Panc1 (cell line): Measurements from ENCODE around the gene NME4. TPM values are rescaled to one million over a fixed set of nuclear protein-coding genes. Genes with fewer than 3 reads are reported as not detected.

Source experiments
- ATAC-seq: fragments of 200-7000 bp; cut with Tn5 transposase; 2 replicates; pipeline ENCODE4 v1.9.1; 2020; ENCODE audit warnings: mild to moderate bottlenecking, moderate library complexity
- BruUV-seq: library from RNA; stranded (reverse); fragments of 400-500 nt; replicated peaks from 2 replicates; lab custom pipeline; 2021; lab: Mats Ljungman, UMichigan
- CTCF ChIA-PET: fragments of 300-600 bp; sonication (Branson Sonifier 250); formaldehyde crosslinking; loops from one replicate; lab custom pipeline; 2022; ENCODE audit warnings: antibody characterized with exemption; lab: Charles Lee
- POLR2A ChIA-PET: fragments of 300-600 bp; sonication (Branson Sonifier 250); formaldehyde crosslinking; loops from one replicate; lab custom pipeline; 2022; ENCODE audit warnings: antibody characterized with exemption; lab: Charles Lee
- DNase-seq: peaks from one replicate; pipeline ENCODE4 v3.0.0-alpha.2; 2010; ENCODE audit warnings: low read depth, low spot score
- H3K27ac ChIP-seq: 2 replicates; pipeline ENCODE4 v1.5.1; 2011; ENCODE audit warnings: mild to moderate bottlenecking, low read length, inconsistent platforms
- H3K27me3 ChIP-seq: fragments of 200-500 bp; sonication (Bioruptor generic); 2 replicates; pipeline ENCODE4 v1.6.0; 2014; ENCODE audit warnings: low read length, inconsistent platforms; ENCODE audit not compliant: control insufficient read depth, insufficient read depth
- H3K36me3 ChIP-seq: fragments of 200-500 bp; sonication (Bioruptor generic); 2 replicates; pipeline ENCODE4 v1.5.1; 2014; ENCODE audit warnings: inconsistent platforms, mild to moderate bottlenecking, low read length, moderate library complexity; ENCODE audit not compliant: control insufficient read depth, insufficient read depth
- H3K4me1 ChIP-seq: 2 replicates; pipeline ENCODE4 v1.5.1; 2011; ENCODE audit warnings: inconsistent platforms, mild to moderate bottlenecking, low read length, moderate library complexity; ENCODE audit not compliant: control insufficient read depth, insufficient read depth
- H3K4me3 ChIP-seq, 2 experiments: 2 replicates each; pipeline ENCODE4 v1.5.1; 2011 to 2012; ENCODE audit warnings: low read depth in 2 of 2, low read length in 2 of 2, mild to moderate bottlenecking in 2 of 2, inconsistent platforms in 1 of 2, moderate library complexity in 1 of 2
- H3K9me3 ChIP-seq: fragments of 200-500 bp; sonication (Bioruptor generic); 2 replicates; pipeline ENCODE4 v1.5.1; 2014; ENCODE audit warnings: low read depth, mild to moderate bottlenecking, inconsistent platforms, low read length, moderate library complexity; ENCODE audit not compliant: control insufficient read depth, insufficient read depth
- POLR2AphosphoS5 ChIP-seq: IDR thresholded peaks from 2 replicates; pipeline ENCODE4 v1.6.1; 2012; ENCODE audit warnings: mild to moderate bottlenecking, low read depth, low read length, moderate library complexity
- SIN3A ChIP-seq: IDR thresholded peaks from 2 replicates; pipeline ENCODE4 v1.6.1; 2012; ENCODE audit warnings: low read depth, mild to moderate bottlenecking, low read length, moderate library complexity, borderline replicate concordance; ENCODE audit not compliant: insufficient read depth
- TCF7L2 ChIP-seq: IDR thresholded peaks from 2 replicates; pipeline ENCODE4 v1.6.1; 2011; ENCODE audit warnings: mild to moderate bottlenecking, low read depth, low read length, inconsistent platforms
- in situ Hi-C: cut with HindIII; loops from 2 replicates; pipeline ENCODE4 v1.10.0; 2016; ENCODE audit warnings: low sequenced_read_pairs, low pct_unique_long_range_greater_than_20kb
- intact Hi-C: fragments of 100-400 bp; cut with micrococcal nuclease; formaldehyde crosslinking; loops from one replicate; pipeline ENCODE4 v1.10.0; 2022; ENCODE audit not compliant: unreplicated experiment
- total RNA-seq: library from RNA; stranded (reverse); gene quantifications from one replicate; pipeline ENCODE4 v1.2.1, GENCODE V29; 2021; ENCODE audit not compliant: unreplicated experiment
- TF ChIP-seq, protein P1 (sequence below), 2 experiments: IDR thresholded peaks; 2 replicates each; pipeline ENCODE4 v1.6.1; 2011 to 2012; ENCODE audit warnings: low read depth in 2 of 2, control low read depth in 1 of 2, low read length in 1 of 2, mild to moderate bottlenecking in 1 of 2, moderate library complexity in 1 of 2; ENCODE audit not compliant: insufficient read depth in 1 of 2
- TF ChIP-seq, protein P2 (sequence below): fragments of 450-650 bp; IDR thresholded peaks from 2 replicates; pipeline ENCODE4 v1.5.1; 2017; ENCODE audit warnings: mild to moderate bottlenecking

Gene NME4
- total RNA-seq, 1 experiment from 2014 or later = 500 TPM

DNA sequence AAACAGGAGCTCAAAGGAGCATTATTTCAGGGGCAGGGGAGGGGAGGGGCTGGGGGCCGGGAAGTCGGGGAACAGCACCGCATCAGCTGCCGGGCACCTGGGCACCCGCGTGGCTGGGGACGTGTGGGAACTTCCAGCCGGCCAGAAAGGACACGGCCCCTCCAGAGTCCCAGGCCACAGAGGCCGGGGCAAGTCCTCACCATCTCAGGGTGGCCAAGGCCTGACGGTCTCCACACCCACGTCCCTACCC, 16.3 kb upstream of the NME4 start:
- H3K9me3 ChIP-seq = no peaks in the 10 kb centered on the region
- H3K4me3 ChIP-seq = peak overlapping the region; percentile 73 to 84
- H3K36me3 ChIP-seq = no peaks in the 10 kb centered on the region
- no peak for TF ChIP-seq SIN3A
- no peak for TF ChIP-seq TCF7L2
- TF ChIP-seq, protein P1, sequence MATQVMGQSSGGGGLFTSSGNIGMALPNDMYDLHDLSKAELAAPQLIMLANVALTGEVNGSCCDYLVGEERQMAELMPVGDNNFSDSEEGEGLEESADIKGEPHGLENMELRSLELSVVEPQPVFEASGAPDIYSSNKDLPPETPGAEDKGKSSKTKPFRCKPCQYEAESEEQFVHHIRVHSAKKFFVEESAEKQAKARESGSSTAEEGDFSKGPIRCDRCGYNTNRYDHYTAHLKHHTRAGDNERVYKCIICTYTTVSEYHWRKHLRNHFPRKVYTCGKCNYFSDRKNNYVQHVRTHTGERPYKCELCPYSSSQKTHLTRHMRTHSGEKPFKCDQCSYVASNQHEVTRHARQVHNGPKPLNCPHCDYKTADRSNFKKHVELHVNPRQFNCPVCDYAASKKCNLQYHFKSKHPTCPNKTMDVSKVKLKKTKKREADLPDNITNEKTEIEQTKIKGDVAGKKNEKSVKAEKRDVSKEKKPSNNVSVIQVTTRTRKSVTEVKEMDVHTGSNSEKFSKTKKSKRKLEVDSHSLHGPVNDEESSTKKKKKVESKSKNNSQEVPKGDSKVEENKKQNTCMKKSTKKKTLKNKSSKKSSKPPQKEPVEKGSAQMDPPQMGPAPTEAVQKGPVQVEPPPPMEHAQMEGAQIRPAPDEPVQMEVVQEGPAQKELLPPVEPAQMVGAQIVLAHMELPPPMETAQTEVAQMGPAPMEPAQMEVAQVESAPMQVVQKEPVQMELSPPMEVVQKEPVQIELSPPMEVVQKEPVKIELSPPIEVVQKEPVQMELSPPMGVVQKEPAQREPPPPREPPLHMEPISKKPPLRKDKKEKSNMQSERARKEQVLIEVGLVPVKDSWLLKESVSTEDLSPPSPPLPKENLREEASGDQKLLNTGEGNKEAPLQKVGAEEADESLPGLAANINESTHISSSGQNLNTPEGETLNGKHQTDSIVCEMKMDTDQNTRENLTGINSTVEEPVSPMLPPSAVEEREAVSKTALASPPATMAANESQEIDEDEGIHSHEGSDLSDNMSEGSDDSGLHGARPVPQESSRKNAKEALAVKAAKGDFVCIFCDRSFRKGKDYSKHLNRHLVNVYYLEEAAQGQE (IDR thresholded peaks at IDR 0.05; ENCODE audit: insufficient read depth in 1 of 2, low read depth in 2 of 2, low read length in 1 of 2) = no peak
- TF ChIP-seq POLR2AphosphoS5 = no peak
- TF ChIP-seq, protein P2, sequence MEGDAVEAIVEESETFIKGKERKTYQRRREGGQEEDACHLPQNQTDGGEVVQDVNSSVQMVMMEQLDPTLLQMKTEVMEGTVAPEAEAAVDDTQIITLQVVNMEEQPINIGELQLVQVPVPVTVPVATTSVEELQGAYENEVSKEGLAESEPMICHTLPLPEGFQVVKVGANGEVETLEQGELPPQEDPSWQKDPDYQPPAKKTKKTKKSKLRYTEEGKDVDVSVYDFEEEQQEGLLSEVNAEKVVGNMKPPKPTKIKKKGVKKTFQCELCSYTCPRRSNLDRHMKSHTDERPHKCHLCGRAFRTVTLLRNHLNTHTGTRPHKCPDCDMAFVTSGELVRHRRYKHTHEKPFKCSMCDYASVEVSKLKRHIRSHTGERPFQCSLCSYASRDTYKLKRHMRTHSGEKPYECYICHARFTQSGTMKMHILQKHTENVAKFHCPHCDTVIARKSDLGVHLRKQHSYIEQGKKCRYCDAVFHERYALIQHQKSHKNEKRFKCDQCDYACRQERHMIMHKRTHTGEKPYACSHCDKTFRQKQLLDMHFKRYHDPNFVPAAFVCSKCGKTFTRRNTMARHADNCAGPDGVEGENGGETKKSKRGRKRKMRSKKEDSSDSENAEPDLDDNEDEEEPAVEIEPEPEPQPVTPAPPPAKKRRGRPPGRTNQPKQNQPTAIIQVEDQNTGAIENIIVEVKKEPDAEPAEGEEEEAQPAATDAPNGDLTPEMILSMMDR = no peak
- H3K4me1 ChIP-seq = peaks cover 33% of the 10 kb centered on the region
- intact Hi-C loops = no loop called here
- H3K27me3 ChIP-seq = no peaks in the 10 kb centered on the region
- DNase-seq (no peak), ATAC-seq (peak; percentile 44)
- in situ Hi-C loops = no loop called here
- peak overlapping the region; percentile 84 for H3K27ac ChIP-seq
- ChIA-PET CTCF (no interaction called here), POLR2A (interaction anchor here (0.6 to 0.7 kb wide), 2 partner anchors 69 to 157 kb away, joined by 3 to 7 read pairs; no protein-coding TSS in a partner anchor)
- no TSS peak for BruUV-seq

DNA sequence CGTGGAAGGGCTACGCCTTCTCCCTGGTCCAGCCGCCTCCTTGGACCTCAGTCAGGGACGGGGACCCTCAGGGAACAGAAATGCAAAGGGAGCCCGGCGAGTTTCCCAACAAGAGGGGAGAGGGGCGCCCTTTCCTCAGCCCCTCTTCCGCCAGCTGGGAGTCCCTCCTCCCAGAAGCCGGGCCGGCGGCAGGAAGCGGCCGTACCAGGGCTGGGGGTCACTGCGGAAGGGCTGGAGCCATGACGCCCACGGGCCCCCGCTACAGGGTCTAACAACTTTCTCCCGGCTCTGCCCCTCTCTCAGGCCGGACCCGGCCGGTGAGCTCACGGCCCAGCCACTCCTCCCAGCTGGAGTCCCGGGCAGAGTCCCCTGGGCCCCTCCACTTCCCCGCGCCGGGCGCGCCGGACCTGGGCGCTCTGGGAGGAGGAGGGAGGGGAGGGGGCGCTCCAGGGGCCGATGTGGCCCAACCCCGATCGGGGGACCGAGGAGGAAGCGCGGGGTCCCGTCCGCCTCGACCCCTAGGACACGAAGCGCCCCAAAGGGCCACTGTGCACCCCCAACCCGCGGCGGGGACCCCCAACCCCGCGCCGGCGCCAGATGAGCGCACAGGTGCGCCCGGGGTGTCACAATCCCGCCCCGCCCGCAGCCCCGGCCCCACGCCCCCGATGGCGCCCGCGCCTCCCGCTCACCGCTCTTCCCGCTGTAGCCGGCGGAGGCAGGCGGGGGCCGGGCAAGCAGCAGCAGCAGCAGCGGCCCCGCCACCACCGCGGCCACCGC, 15.8 kb upstream of the NME4 start:
- ChIA-PET CTCF (no interaction called here), POLR2A (no interaction called here)
- Histone ChIP-seq H3K9me3 (no peaks in the 10 kb centered on the region), H3K4me3 (peak overlapping the region; percentile 73 to 84), H3K27ac (peak overlapping the region; percentile 84), H3K36me3 (no peaks in the 10 kb centered on the region), H3K4me1 (peaks cover 38% of the 10 kb centered on the region), H3K27me3 (no peaks in the 10 kb centered on the region)
- DNase-seq (no peak), ATAC-seq (peak; percentile 67)
- intact Hi-C loops (no loop called here), in situ Hi-C loops (no loop called here)
- TF ChIP-seq TCF7L2 (no peak), POLR2AphosphoS5 (no peak; the same call in 1 of the 2 replicates), SIN3A (peak; percentile 18; the same call in 1 of the 2 replicates)
- TF ChIP-seq, protein P1 (IDR thresholded peaks at IDR 0.05; ENCODE audit: insufficient read depth in 1 of 2, low read depth in 2 of 2, low read length in 1 of 2) = no peak
- TF ChIP-seq, protein P2 = no peak
- no TSS peak for BruUV-seq
